Activated T-cell treated with anti-CD3 and anti-CD28 coated beads, Interleukin-2, amount 50 U/mL, for 1 hour (primary cell): Measurements from ENCODE around the gene HOXA3.
A peak's percentile ranks its signal among the peaks of the same experiment; 100 is the strongest.

Experiments
- DNase-seq: peaks from one replicate; pipeline ENCODE4 v3.0.0-alpha.2; 2020

The HOXA3 gene

GRCh38 chr7:27165089-27165995 lies 13.0 kb upstream of the HOXA3 start, which contains the start of gene HOXA9:
HOXA9 (minus strand) TSS chr7:27165537; CDS start chr7:27165457, 80 bp downstream.
- peak; percentile 42 for DNase-seq

- peak; percentile 37 for DNase-seq
These were observed 12.1 kb upstream of the HOXA3 start for GRCh38 chr7:27164367-27165088.

- no peak for DNase-seq
These were observed 11.6 kb upstream of the HOXA3 start for GRCh38 chr7:27164045-27164366.

- peak; percentile 11 for DNase-seq
These were observed 11.1 kb upstream of the HOXA3 start for GRCh38 chr7:27163288-27164044.

- no peak for DNase-seq
These were observed 10.3 kb upstream of the HOXA3 start for GRCh38 chr7:27162561-27163287.

GRCh38 chr7:27161721-27162560 lies 9.6 kb upstream of the HOXA3 start:
- peak; percentile 23 for DNase-seq

- no peak for DNase-seq
These were observed 8.9 kb upstream of the HOXA3 start for GRCh38 chr7:27161214-27161720.

- peak; percentile 89 for DNase-seq
These were observed 8.3 kb upstream of the HOXA3 start for GRCh38 chr7:27160546-27161213.

GRCh38 chr7:27160145-27160545 lies 7.8 kb upstream of the HOXA3 start:
- peak; percentile 55 for DNase-seq

- DNase-seq, result peak; percentile 18
These were observed 7.1 kb upstream of the HOXA3 start for GRCh38 chr7:27159266-27160144.

- DNase-seq, result peak; percentile 21
These were observed 6.3 kb upstream of the HOXA3 start for GRCh38 chr7:27158436-27159265.

- DNase-seq, result peak; percentile 19
These were observed 5.5 kb upstream of the HOXA3 start for GRCh38 chr7:27157702-27158431.

- peak; percentile 22 for DNase-seq
These were observed 4.7 kb upstream of the HOXA3 start for GRCh38 chr7:27156916-27157701.

- no peak for DNase-seq
These were observed 4.1 kb upstream of the HOXA3 start, which contains the start of gene HOXA7 for GRCh38 chr7:27156508-27156898. HOXA7 (minus strand) TSS chr7:27156675; CDS start chr7:27156545, 130 bp downstream.

- DNase-seq, result peak; percentile 55
These were observed 3.6 kb upstream of the HOXA3 start for GRCh38 chr7:27155816-27156507.
